ENCODE data around the gene FAP.

GRCh38 chr2:162164802-162165201, 78.4 kb downstream of the FAP start:
- no peak for TF ChIP-seq POLR2A (IDR thresholded peaks at IDR 0.05; ENCODE audit: low read depth, low read length)
- no peak for TF ChIP-seq CTCF (IDR thresholded peaks at IDR 0.05; ENCODE audit: extremely low read depth in 1 of 2, insufficient read depth in 1 of 2, low read depth in 1 of 2, low read length in 2 of 2)
- TF ChIP-seq MYC (IDR thresholded peaks at IDR 0.05; ENCODE audit: low read depth, low read length): no peak
- no peak for TF ChIP-seq JUN (IDR thresholded peaks at IDR 0.05; ENCODE audit: borderline replicate concordance, insufficient read depth, insufficient read length, low read depth)
